Caco-2 (cell line): Measurements from ENCODE around the gene ADORA3. TPM values are rescaled to one million over a fixed set of nuclear protein-coding genes. Genes with fewer than 3 reads are reported as not detected.

Experiments
- BruUV-seq: library from RNA; stranded (reverse); fragments of 400-500 nt; replicated peaks from 2 replicates; lab custom pipeline; 2021; lab: Mats Ljungman, UMichigan
- CTCF ChIA-PET: fragments of 300-600 bp; sonication (Branson Sonifier 250); formaldehyde crosslinking; loops from one replicate; lab custom pipeline; 2022; ENCODE audit warnings: antibody characterized with exemption; lab: Charles Lee
- POLR2A ChIA-PET: fragments of 300-600 bp; sonication (Branson Sonifier 250); formaldehyde crosslinking; loops from one replicate; lab custom pipeline; 2022; ENCODE audit warnings: antibody characterized with exemption; lab: Charles Lee
- DNase-seq, 2 experiments: peaks; one replicate each; pipeline versions ENCODE4 v3.0.0 to v3.0.0-alpha.2; 2020 to 2022
- H3K27me3 ChIP-seq: replicated peaks from 2 replicates; pipeline ENCODE4 v1.6.0; 2011; ENCODE audit warnings: low read length; ENCODE audit not compliant: control insufficient read depth, insufficient read depth
- H3K36me3 ChIP-seq: 2 replicates; pipeline ENCODE4 v1.5.1; 2011; ENCODE audit warnings: low read length; ENCODE audit not compliant: control insufficient read depth, insufficient read depth
- H3K4me1 ChIP-seq: fragments of 250-450 bp; sonication (Bioruptor Pico); 2 replicates; pipeline ENCODE4 v1.5.1; 2020; ENCODE audit warnings: mild to moderate bottlenecking
- H3K4me3 ChIP-seq: 2 replicates; pipeline ENCODE4 v1.5.1; 2011; ENCODE audit warnings: low read depth, mild to moderate bottlenecking, control low read depth, low read length
- H3K9me3 ChIP-seq: fragments of 250-450 bp; sonication (Bioruptor Pico); 2 replicates; pipeline ENCODE4 v1.5.1; 2020; ENCODE audit warnings: mild to moderate bottlenecking, moderate library complexity
- H3K27ac Mint-ChIP-seq: one replicate; pipeline ENCODE4 v1.8.0; 2022; ENCODE audit warnings: mixed read lengths; ENCODE audit not compliant: unreplicated experiment
- H3K27me3 Mint-ChIP-seq: one replicate; pipeline ENCODE4 v1.8.0; 2022; ENCODE audit warnings: mixed read lengths; ENCODE audit not compliant: insufficient read depth, unreplicated experiment
- H3K36me3 Mint-ChIP-seq: one replicate; pipeline ENCODE4 v1.8.0; 2022; ENCODE audit warnings: mild to moderate bottlenecking, mixed read lengths; ENCODE audit not compliant: insufficient read depth, unreplicated experiment
- H3K4me1 Mint-ChIP-seq: one replicate; pipeline ENCODE4 v1.8.0; 2022; ENCODE audit warnings: low read depth, mixed read lengths; ENCODE audit not compliant: unreplicated experiment
- H3K4me3 Mint-ChIP-seq: one replicate; pipeline ENCODE4 v1.8.0; 2022; ENCODE audit warnings: mild to moderate bottlenecking, moderate library complexity, mixed read lengths; ENCODE audit not compliant: unreplicated experiment
- H3K9me3 Mint-ChIP-seq: one replicate; pipeline ENCODE4 v1.8.0; 2022; ENCODE audit warnings: mixed read lengths; ENCODE audit not compliant: unreplicated experiment
- CTCF ChIP-seq, 2 experiments: fragments of 200-600 bp in 1 of 2; IDR thresholded peaks; 1 replicate in 1 of 2; 2 replicates in 1 of 2; pipeline versions ENCODE4 v1.5.1 to v1.8.0; 2011 to 2022; ENCODE audit warnings: antibody characterized with exemption in 1 of 2, control low read depth in 1 of 2, inconsistent platforms in 1 of 2, low read depth in 1 of 2, low read length in 1 of 2, mild to moderate bottlenecking in 1 of 2, moderate library complexity in 1 of 2; ENCODE audit not compliant: insufficient read depth in 1 of 2, severe bottlenecking in 1 of 2, unreplicated experiment in 1 of 2
- intact Hi-C: fragments of 100-400 bp; cut with micrococcal nuclease; formaldehyde crosslinking; loops from one replicate; pipeline ENCODE4 v1.10.0; 2022; ENCODE audit not compliant: unreplicated experiment
- total RNA-seq: library from RNA; stranded (reverse); gene quantifications from 2 replicates; pipeline ENCODE4 v1.2.3, GENCODE V29; 2022

Gene ADORA3
- total RNA-seq, 1 experiment from 2014 or later, result not detected

DNA sequence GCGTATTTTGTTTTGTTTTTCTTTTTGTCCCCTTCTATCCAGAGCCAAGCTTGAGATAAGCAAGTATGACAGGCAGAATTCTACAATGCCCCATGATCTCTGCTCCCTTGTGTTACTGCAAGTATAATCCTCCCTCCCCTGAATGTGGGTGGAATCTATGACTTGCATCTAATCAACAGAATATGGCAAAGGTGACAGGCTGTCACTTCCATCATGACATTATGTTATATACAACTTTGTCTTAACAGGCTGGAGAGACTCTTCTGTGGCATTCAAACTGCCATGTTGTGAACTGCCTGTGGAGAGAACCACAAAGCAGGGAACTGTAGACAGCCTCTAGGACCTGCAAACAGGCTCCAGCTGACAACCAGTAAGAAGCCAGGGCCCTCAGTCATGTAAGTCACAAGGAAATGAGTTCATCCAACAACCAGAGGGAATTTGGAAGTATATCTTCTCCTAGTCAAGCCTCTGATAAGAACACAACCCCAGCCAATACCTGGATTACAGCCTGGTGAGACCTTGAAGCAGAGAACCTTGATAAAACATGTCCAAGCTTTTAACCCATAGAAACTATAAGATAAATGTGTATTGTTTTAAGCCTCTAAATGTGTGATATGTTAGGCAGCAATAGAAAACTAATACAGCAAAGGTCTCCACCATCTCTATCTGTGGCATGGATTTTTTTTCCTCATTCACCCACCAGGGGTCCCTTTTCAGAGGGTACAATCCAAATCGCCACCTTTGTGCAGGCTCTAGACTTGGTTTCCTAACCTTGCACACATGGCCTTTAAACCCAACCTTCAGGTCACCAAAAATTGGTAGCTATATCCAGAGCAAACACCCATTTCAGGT, 35.3 kb downstream of the ADORA3 start:
- DNase-seq, result no peak
- Histone ChIP-seq H3K36me3 (no peaks in the 10 kb centered on the region), H3K4me1 (peaks cover 4% of the 10 kb centered on the region; the same call in 1 of the 2 replicates), H3K4me3 (no peak overlapping the region), H3K9me3 (no peaks in the 10 kb centered on the region), H3K27me3 (no peaks in the 10 kb centered on the region)
- no peaks in the 10 kb centered on the region for H3K27me3 Mint-ChIP-seq
- H3K36me3 Mint-ChIP-seq, result no peaks in the 10 kb centered on the region
- no peak for TF ChIP-seq CTCF (IDR thresholded peaks at IDR 0.05; ENCODE audit: insufficient read depth in 1 of 2, low read depth in 1 of 2, low read length in 1 of 2, severe bottlenecking in 1 of 2, unreplicated experiment in 1 of 2)
- ChIA-PET POLR2A (no interaction called here), CTCF (no interaction called here)
- no peak overlapping the region for H3K27ac Mint-ChIP-seq
- no peaks in the 10 kb centered on the region for H3K9me3 Mint-ChIP-seq
- intact Hi-C loops, result no loop called here
- no peak overlapping the region for H3K4me3 Mint-ChIP-seq
- peaks cover 12% of the 10 kb centered on the region for H3K4me1 Mint-ChIP-seq
- BruUV-seq, result no TSS peak

DNA sequence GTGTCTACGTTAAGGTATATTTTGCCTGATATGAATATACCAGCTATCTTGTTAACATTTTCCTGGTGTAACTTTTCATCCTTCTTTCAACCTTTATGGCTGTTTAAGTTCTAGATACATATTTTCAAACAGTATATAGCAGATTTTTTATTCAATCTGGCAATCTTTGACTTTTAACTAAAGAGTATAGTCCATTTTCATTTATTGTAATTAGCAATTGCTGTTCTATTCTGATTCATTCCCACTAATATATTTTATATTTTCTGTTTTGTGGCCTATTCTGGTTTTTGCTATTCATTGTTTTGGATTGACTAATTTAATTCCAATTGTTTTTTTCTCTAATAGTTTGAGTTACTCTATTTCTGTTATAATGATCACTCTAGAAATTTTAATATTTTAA, 37.0 kb downstream of the ADORA3 start:
- no peak overlapping the region for H3K27ac Mint-ChIP-seq
- H3K4me3 Mint-ChIP-seq, result no peak overlapping the region
- BruUV-seq, result no TSS peak
- Histone ChIP-seq H3K4me1 (peaks cover 4% of the 10 kb centered on the region; the same call in 1 of the 2 replicates), H3K4me3 (no peak overlapping the region), H3K36me3 (no peaks in the 10 kb centered on the region), H3K9me3 (no peaks in the 10 kb centered on the region), H3K27me3 (no peaks in the 10 kb centered on the region)
- no peaks in the 10 kb centered on the region for H3K9me3 Mint-ChIP-seq
- no peak for DNase-seq
- no peak for TF ChIP-seq CTCF (IDR thresholded peaks at IDR 0.05; ENCODE audit: insufficient read depth in 1 of 2, low read depth in 1 of 2, low read length in 1 of 2, severe bottlenecking in 1 of 2, unreplicated experiment in 1 of 2)
- no peaks in the 10 kb centered on the region for H3K27me3 Mint-ChIP-seq
- ChIA-PET CTCF (no interaction called here), POLR2A (no interaction called here)
- peaks cover 14% of the 10 kb centered on the region for H3K4me1 Mint-ChIP-seq
- intact Hi-C loops, result no loop called here
- H3K36me3 Mint-ChIP-seq, result no peaks in the 10 kb centered on the region

- intact Hi-C loops, result no loop called here
- peaks cover 14% of the 10 kb centered on the region for H3K4me1 Mint-ChIP-seq
- peaks cover 2% of the 10 kb centered on the region for H3K36me3 Mint-ChIP-seq
- no peaks in the 10 kb centered on the region for H3K9me3 Mint-ChIP-seq
- no peaks in the 10 kb centered on the region for H3K27me3 Mint-ChIP-seq
- Histone ChIP-seq H3K4me1 (peaks cover 4% of the 10 kb centered on the region; the same call in 1 of the 2 replicates), H3K27me3 (no peaks in the 10 kb centered on the region), H3K9me3 (no peaks in the 10 kb centered on the region), H3K4me3 (no peak overlapping the region), H3K36me3 (no peaks in the 10 kb centered on the region)
- no peak overlapping the region for H3K27ac Mint-ChIP-seq
- ChIA-PET POLR2A (no interaction called here), CTCF (no interaction called here)
- TF ChIP-seq CTCF (IDR thresholded peaks at IDR 0.05; ENCODE audit: insufficient read depth in 1 of 2, low read depth in 1 of 2, low read length in 1 of 2, severe bottlenecking in 1 of 2, unreplicated experiment in 1 of 2), result no peak
- no peak overlapping the region for H3K4me3 Mint-ChIP-seq
- DNase-seq, result no peak
- no TSS peak for BruUV-seq
These were observed 37.7 kb downstream of the ADORA3 start for GRCh38 chr1:111465754-111466153.
